Activated CD8-positive, alpha-beta memory T cell treated with anti-CD3 and anti-CD28 coated beads, Interleukin-2, amount 10 ng/mL, durations not matched to agents 7 days and 5 days (primary cell): ENCODE results near the gene BTRC. TPM values are rescaled to one million over a fixed set of nuclear protein-coding genes. Genes with fewer than 3 reads are reported as not detected.
"Not testable (repeated sequence)": the region's sequence is repeated elsewhere in the genome, so short reads cannot be mapped to it uniquely, and the experiment has no call there.

Source experiments
- ATAC-seq: fragments of 150-1000 bp; cut with Tn5 transposase; one replicate; pipeline ENCODE4 v1.10.0; 2021; ENCODE audit warnings: moderate library complexity
- CTCF ChIA-PET: fragments of 350-600 bp; sonication (Branson Sonifier 250); formaldehyde crosslinking; loops from one replicate; lab custom pipeline; 2021; ENCODE audit warnings: antibody characterized with exemption; lab: Charles Lee
- DNase-seq: peaks from one replicate; pipeline ENCODE4 v3.0.0-alpha.2; 2020
- H3K27ac Mint-ChIP-seq: one replicate; pipeline ENCODE4 v1.8.0; 2021; ENCODE audit warnings: mild to moderate bottlenecking, mixed read lengths
- H3K27me3 Mint-ChIP-seq: one replicate; pipeline ENCODE4 v1.8.0; 2021; ENCODE audit warnings: mixed read lengths
- H3K36me3 Mint-ChIP-seq: one replicate; pipeline ENCODE4 v1.8.0; 2021; ENCODE audit warnings: mild to moderate bottlenecking, mixed read lengths
- H3K4me1 Mint-ChIP-seq: one replicate; pipeline ENCODE4 v1.8.0; 2021; ENCODE audit warnings: mixed read lengths
- H3K4me3 Mint-ChIP-seq: one replicate; pipeline ENCODE4 v1.8.0; 2021; ENCODE audit warnings: mild to moderate bottlenecking, moderate library complexity, mixed read lengths
- H3K9me3 Mint-ChIP-seq: one replicate; pipeline ENCODE4 v1.8.0; 2022; ENCODE audit warnings: low read depth, mixed read lengths
- total RNA-seq, 2 experiments: library from RNA; stranded (reverse); gene quantifications; one replicate each; pipeline ENCODE4 v1.2.3, GENCODE V29; 2021

The BTRC gene
- total RNA-seq, 2 experiments from 2014 or later, result 10.9 to 13.8 TPM

DNA sequence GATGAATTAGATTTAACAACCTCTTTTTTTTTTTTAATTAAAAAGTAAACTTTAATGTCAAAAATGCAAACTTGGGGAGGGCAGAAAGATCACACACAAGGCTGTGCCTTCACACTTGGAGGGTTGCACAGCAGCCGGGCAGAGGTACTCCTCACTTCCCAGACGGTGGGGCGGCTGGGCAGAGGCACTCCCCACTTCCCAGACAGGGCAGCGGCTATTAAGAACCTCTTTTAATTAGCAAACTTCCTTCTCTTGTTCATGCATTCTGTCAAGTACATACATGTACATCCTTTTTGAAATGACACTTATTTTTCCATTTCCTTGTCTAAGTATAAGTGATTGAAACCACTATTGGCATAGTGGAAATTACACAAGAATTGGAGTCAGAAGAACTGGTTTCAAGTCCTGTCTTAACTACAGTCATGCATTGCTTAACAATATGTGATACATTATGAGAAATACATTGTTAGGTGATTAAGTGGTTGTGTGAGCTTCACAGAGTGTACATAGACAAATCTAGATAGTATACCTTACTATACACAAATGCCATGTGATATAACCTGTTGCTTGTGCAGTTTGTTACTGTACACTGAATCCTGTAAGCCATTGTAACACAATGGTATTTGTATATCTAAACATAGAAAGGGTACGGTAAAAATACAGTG is 26.5 kb downstream of the BTRC start:
- CTCF ChIA-PET, result no interaction called here
- H3K27ac Mint-ChIP-seq, result no peak overlapping the region
- no peaks in the 10 kb centered on the region for H3K9me3 Mint-ChIP-seq
- H3K4me1 Mint-ChIP-seq, result peaks cover 3% of the 10 kb centered on the region
- DNase-seq (no peak), ATAC-seq (no peak)
- H3K36me3 Mint-ChIP-seq, result peaks cover 2% of the 10 kb centered on the region
- no peaks in the 10 kb centered on the region for H3K27me3 Mint-ChIP-seq
- H3K4me3 Mint-ChIP-seq, result no peak overlapping the region

DNA sequence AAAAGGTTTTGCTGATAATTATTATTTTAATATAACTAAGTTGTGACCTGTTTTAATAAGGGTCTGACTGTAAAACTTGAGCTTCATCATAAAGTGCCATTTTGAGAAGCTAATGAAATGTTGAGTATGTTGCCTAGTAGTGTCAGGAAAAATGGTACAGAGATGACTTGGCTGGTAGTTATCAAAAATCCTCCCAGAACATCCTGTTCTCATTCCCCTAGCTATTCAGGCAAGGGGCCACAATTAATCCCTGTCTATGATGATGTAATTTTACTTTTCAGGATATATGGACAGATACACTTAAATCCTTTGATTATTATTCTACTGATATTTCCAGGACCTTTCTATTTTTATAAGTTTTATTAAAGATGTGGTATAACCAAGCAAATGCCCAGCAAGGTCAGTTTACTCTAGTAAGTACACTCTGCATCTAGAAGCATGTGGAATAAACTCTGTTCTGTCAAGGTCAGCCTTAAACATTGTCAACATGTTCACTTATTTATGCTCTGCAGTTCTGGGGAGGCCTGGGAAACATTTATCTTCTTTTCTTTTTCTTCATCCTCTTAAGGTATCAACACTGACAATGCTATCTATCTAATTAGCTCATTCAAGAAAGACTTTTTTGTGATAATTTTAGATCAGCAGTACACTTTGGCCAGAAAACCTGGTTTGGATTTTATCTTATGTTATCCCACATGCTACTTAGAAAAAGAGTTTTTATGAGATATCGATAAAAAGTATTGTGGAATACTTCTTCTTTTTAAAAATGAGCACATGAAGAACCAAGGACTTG is 32.1 kb downstream of the BTRC start:
- Mint-ChIP-seq H3K27me3 (no peaks in the 10 kb centered on the region), H3K27ac (no peak overlapping the region), H3K36me3 (peaks cover 3% of the 10 kb centered on the region), H3K4me1 (no peaks in the 10 kb centered on the region), H3K9me3 (no peaks in the 10 kb centered on the region), H3K4me3 (no peak overlapping the region)
- ATAC-seq (no peak), DNase-seq (no peak)
- CTCF ChIA-PET, result no interaction called here

DNA sequence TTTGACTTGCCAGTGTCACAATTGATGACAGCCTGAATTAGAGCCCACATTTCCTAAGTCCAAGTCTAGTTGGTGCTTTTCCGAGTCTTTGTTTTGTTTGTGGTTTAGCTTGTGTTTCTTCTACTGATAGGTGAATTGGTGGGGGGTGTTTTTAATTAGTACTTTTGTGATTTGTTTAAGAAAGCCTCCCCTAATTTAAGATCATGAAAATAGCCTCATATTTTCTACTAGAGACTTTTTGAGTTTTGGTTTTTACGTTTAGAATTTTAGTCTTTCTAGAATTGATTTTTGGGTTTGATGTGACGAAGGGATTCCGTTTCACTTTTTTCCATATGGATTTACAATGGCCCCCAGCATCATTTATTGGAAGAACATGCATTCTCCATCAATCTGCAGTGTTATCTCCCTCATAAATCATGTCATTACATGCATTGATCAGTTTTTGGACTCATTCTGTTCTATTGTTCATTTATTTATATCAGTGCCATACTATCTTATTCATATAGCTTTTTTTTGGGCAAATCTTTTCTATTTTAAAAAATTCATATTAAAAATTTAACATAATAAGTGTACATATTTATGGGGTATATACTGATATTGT is 32.8 kb downstream of the BTRC start:
- Mint-ChIP-seq H3K27me3 (no peaks in the 10 kb centered on the region), H3K4me3 (no peak overlapping the region), H3K4me1 (no peaks in the 10 kb centered on the region), H3K9me3 (no peaks in the 10 kb centered on the region), H3K36me3 (peaks cover 3% of the 10 kb centered on the region), H3K27ac (no peak overlapping the region)
- ATAC-seq, result no peak
- DNase-seq, result no peak
- CTCF ChIA-PET, result no interaction called here

DNA sequence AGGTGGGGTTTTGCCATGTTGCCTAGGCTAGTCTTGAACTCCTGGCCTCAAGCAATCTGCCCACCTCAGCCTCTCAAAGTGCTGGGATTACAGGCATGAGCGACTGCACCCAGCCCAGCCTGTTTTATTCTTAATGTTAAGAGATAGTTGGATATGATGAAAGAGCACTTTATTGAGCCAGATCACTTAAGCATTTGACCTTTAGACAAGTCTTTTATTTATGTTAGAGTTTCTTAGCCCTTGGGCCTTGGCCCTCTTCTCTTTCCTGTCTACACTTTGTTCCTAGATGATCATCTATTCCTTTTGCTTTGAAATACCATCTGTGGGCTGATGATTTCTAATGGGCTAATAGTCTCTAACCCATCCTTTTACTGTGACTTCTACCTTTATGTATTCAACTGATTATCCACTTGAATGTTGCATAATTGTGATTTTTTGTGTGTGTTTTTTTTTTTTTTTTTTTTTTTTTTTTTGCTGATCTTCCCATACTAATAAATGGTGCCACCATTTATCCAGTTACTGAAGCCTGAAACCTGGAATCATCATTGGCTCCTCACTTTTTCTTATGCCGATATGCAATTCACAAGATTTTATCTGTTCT is 34.8 kb downstream of the BTRC start:
- H3K4me3 Mint-ChIP-seq, result no peak overlapping the region
- H3K36me3 Mint-ChIP-seq, result peaks cover 3% of the 10 kb centered on the region
- DNase-seq (no peak), ATAC-seq (no peak)
- H3K9me3 Mint-ChIP-seq, result no peaks in the 10 kb centered on the region
- no peak overlapping the region for H3K27ac Mint-ChIP-seq
- H3K4me1 Mint-ChIP-seq, result no peaks in the 10 kb centered on the region
- CTCF ChIA-PET, result interaction anchor here (0.7 kb wide), 1 partner anchor 11 kb away, joined by 5 read pairs; no protein-coding TSS in a partner anchor
- H3K27me3 Mint-ChIP-seq, result no peaks in the 10 kb centered on the region

DNA sequence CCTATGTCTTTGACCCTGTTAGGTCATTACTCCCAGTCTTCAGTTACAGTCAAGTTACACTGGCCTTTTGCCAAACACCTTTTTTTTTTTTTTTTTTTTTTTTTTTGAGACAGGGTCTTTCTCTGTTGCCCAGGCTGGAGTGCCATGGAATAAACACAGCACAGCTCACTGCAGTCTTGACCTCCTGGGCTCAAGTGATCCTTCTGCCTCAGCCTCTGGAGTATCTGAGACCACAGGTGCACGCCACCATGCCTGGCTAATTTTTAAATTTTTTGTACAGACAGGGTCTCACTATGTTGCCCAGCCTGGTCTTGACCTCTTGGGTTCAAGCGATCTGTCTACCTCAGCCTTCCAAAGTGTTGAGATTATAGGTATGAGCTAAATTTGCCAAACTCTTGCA is 35.6 kb downstream of the BTRC start:
- not testable (repeated sequence) for DNase-seq, H3K4me1 Mint-ChIP-seq, H3K4me3 Mint-ChIP-seq, H3K36me3 Mint-ChIP-seq, H3K27ac Mint-ChIP-seq, H3K9me3 Mint-ChIP-seq, ATAC-seq, H3K27me3 Mint-ChIP-seq
- CTCF ChIA-PET, result interaction anchor here (0.7 kb wide), 1 partner anchor 12 kb away, joined by 5 read pairs; no protein-coding TSS in a partner anchor

DNA sequence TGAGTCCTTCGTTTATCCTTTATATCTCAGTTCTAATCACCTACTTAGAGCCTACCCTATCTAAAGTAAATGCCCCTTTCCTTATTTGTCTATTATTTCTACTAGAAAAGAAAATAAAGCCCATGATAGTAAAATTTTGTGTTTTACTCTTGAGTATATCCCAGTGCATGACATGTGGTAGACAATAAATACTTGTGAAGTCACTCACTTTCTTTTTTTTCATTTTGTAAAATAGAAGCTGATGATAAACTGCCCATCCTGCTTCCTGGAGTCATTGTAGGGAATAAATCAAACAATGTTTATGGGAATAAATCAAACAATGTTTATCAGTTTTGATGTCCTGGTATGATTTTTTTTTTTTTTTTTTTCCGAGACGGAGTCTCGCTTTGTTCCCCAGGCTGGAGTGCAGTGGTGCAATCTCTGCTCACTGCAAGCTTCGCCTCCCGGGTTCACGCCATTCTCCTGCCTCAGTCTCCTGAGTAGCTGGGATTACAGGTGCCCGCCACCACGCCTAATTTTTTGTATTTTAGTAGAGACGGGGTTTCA is 36.1 kb downstream of the BTRC start:
- CTCF ChIA-PET, result no interaction called here
- peaks cover 3% of the 10 kb centered on the region for H3K36me3 Mint-ChIP-seq
- H3K27me3 Mint-ChIP-seq, result no peaks in the 10 kb centered on the region
- DNase-seq (no peak), ATAC-seq (no peak)
- H3K4me3 Mint-ChIP-seq, result no peak overlapping the region
- no peaks in the 10 kb centered on the region for H3K9me3 Mint-ChIP-seq
- H3K4me1 Mint-ChIP-seq, result no peaks in the 10 kb centered on the region
- H3K27ac Mint-ChIP-seq, result no peak overlapping the region

DNA sequence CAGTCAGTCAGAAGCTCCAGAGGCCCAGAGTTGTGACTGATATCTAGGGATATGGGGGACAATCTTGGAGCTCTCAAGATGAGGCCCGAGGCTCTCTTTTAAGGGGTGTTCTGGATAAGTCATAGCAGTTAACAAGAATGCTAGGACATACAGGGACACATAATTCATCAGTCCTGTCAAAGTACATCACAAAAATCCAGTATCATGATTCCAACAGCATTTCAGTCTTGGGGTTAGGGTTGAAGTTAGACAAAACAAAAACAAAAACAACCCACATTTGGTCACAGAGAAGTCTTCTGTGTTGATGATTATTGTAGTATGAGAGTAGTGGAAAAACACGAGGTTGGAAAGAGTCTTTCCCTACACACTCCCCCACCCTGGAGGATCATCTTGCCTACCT is 39.4 kb downstream of the BTRC start:
- CTCF ChIA-PET, result no interaction called here
- no peak overlapping the region for H3K27ac Mint-ChIP-seq
- H3K4me3 Mint-ChIP-seq, result no peak overlapping the region
- H3K27me3 Mint-ChIP-seq, result no peaks in the 10 kb centered on the region
- H3K9me3 Mint-ChIP-seq, result no peaks in the 10 kb centered on the region
- H3K4me1 Mint-ChIP-seq, result peaks cover 8% of the 10 kb centered on the region
- peaks cover 3% of the 10 kb centered on the region for H3K36me3 Mint-ChIP-seq
- no peak for DNase-seq
- ATAC-seq, result no peak

DNA sequence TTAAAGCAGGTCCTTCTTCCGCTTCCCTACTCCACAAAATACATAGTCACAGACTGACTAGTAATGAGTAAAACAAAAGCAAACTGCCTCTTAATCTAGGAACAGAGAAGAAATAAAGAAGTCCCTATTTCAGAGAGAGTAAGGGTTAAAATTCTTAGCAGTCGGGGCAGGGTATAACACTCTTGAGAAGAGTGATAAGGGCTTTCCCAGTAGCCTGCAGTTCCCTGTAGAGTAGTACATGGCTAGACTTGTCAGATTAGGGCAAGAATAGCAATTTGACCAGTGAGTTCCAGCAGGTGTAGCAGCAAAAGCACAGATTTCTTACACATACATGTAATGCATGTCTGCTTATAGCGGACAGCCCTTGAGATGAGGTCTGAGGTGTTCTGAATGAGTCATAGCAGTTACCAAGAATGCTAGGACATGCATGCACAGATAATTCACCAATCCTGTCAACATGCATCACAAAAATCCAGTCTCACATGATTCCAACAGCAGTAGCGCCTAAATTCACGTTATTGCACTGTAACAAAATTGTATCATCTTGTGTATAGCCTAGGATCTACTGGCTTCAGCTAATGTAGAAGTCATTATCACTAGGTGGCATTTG is 40.7 kb downstream of the BTRC start:
- no peak overlapping the region for H3K27ac Mint-ChIP-seq
- DNase-seq (no peak), ATAC-seq (no peak)
- no peaks in the 10 kb centered on the region for H3K27me3 Mint-ChIP-seq
- H3K4me1 Mint-ChIP-seq, result peaks cover 8% of the 10 kb centered on the region
- H3K9me3 Mint-ChIP-seq, result no peaks in the 10 kb centered on the region
- H3K4me3 Mint-ChIP-seq, result no peak overlapping the region
- no peaks in the 10 kb centered on the region for H3K36me3 Mint-ChIP-seq
- CTCF ChIA-PET, result interaction anchor here (1.7 kb wide), 1 partner anchor 72 kb away, joined by 3 read pairs; no protein-coding TSS in a partner anchor

DNA sequence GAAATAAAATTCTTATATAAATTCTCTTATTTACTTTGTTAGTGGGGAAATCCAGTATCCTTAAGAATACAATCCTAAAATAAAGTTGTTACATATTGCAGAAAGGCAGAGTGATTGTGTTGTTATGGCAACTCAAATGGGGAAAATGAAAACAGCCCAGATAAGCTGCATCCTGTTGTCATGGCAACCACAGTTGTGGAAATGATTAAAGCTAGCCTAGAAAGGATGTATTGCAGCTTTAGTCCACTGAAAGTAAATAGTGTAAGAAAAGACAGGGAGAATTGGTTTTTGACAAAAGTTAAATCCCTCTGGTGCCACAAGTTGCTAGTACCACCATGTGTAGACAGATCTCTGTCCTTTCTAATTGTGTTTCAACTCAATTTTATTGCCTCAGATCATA is 43.2 kb downstream of the BTRC start:
- Mint-ChIP-seq H3K36me3 (no peaks in the 10 kb centered on the region), H3K27ac (no peak overlapping the region), H3K9me3 (no peaks in the 10 kb centered on the region), H3K4me3 (no peak overlapping the region), H3K27me3 (no peaks in the 10 kb centered on the region), H3K4me1 (peaks cover 8% of the 10 kb centered on the region)
- CTCF ChIA-PET, result no interaction called here
- peak; percentile 45 for DNase-seq
- peak; percentile 69 for ATAC-seq

DNA sequence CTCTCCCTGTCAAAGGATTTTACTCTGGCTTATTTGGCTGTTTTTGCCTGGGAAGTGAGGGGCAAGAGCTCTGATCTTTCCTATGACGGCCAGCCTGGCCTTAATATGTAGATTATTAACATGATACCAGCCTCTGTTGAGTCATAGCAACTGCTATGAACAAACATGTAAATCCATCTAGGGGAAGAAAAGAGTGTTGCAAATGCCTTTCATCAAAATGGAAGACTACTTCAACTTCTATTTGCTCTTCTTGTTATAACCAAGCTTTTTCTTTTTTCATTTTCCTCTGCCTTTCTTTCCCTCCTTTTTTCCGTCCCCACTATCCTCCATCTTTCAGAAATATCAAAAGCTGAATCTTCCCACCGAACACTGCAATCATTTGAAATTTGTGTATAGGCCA is 46.6 kb downstream of the BTRC start:
- no peak for ATAC-seq
- H3K4me1 Mint-ChIP-seq, result peaks cover 8% of the 10 kb centered on the region

DNA sequence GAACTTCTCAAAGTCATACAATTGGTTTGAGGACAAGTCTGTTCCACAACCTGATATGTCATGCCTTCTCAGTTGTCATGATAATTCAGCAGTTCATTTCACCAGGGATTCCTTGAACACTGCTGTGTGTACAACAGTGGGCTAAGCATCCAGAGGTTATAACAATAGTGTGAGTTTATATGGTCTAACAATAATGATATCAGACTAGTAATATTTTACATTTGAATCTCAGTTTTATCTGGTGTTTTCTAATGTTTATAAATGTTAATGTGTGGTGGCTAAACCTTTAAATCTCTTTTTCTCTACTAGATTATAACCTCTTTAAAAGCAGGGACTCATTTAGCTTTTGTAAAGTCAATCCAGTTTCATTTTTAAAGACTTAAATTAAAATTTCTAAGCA is 48.7 kb downstream of the BTRC start:
- no peak overlapping the region for H3K4me3 Mint-ChIP-seq
- H3K36me3 Mint-ChIP-seq, result no peaks in the 10 kb centered on the region
- CTCF ChIA-PET, result no interaction called here
- H3K27ac Mint-ChIP-seq, result no peak overlapping the region
- H3K9me3 Mint-ChIP-seq, result no peaks in the 10 kb centered on the region
- DNase-seq (no peak), ATAC-seq (no peak)
- H3K4me1 Mint-ChIP-seq, result peaks cover 2% of the 10 kb centered on the region
- H3K27me3 Mint-ChIP-seq, result no peaks in the 10 kb centered on the region

More for the DNA sequence above, 46.6 kb downstream of the BTRC start:
- no peak for DNase-seq
- CTCF ChIA-PET, result no interaction called here
- H3K36me3 Mint-ChIP-seq, result no peaks in the 10 kb centered on the region
- no peak overlapping the region for H3K27ac Mint-ChIP-seq
- no peak overlapping the region for H3K4me3 Mint-ChIP-seq
- H3K9me3 Mint-ChIP-seq, result no peaks in the 10 kb centered on the region
- no peaks in the 10 kb centered on the region for H3K27me3 Mint-ChIP-seq

DNA sequence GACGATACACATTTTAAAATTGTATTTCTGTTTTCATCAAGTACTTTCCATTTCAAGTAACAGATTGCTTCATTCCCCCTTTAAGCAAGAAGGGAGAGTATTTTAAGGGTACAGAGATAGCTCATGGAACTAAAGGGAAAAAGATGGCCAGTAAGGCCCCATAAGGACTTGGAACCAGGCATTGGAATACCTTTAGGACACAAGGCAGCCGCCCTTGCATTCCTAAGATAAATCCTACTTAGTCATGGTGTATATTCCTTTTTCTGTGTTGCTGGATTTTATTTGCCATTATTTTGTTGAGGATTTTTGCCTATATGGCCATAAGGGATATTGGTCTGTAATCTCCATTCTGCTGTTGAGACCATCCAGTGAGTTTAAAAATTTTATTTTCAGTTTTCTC is 49.2 kb downstream of the BTRC start:
- Mint-ChIP-seq H3K9me3 (no peaks in the 10 kb centered on the region), H3K27ac (no peak overlapping the region), H3K27me3 (no peaks in the 10 kb centered on the region), H3K36me3 (no peaks in the 10 kb centered on the region), H3K4me3 (no peak overlapping the region), H3K4me1 (no peaks in the 10 kb centered on the region)
- CTCF ChIA-PET, result no interaction called here
- ATAC-seq (no peak), DNase-seq (no peak)

DNA sequence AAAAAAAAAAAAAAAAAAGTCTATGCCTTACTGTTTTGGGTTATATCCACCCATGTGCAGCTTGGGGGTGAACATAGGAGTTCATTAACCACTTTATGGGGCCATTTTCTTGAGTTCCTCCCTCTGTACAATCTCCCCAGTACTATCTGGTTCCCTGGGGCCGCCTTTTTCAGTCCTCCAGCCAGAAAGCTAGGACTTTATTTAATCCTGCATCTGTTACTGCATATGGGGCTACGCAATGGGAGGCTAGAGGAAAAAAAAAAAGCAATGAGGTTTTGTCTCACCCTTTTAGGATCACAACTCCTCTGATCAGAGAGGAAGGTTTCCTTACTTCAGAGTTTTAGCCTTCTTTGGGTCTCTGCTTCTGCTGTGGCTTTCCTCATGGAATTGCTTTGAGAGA is 51.0 kb downstream of the BTRC start:
- Mint-ChIP-seq H3K9me3 (no peaks in the 10 kb centered on the region), H3K27me3 (no peaks in the 10 kb centered on the region), H3K4me3 (no peak overlapping the region), H3K27ac (no peak overlapping the region), H3K4me1 (no peaks in the 10 kb centered on the region), H3K36me3 (peaks cover 8% of the 10 kb centered on the region)
- ATAC-seq (no peak), DNase-seq (no peak)
- CTCF ChIA-PET, result no interaction called here
